ENCODE results near the gene ABCD3.

- TF ChIP-seq CTCF (IDR thresholded peaks at IDR 0.05) (no peak), POLR2A (IDR thresholded peaks at IDR 0.05) (no peak)
These were observed 34.2 kb upstream of the ABCD3 start for GRCh38 chr1:94383966-94384408.
